HepG2 (cell line): ENCODE data around the gene DOCK10. TPM values are rescaled to one million over a fixed set of nuclear protein-coding genes. Genes with fewer than 3 reads are reported as not detected.

Experiments used
- ATAC-seq: fragments of 200-7000 bp; cut with Tn5 transposase; 3 replicates; pipeline ENCODE4 v1.9.1; 2020; ENCODE audit warnings: mild to moderate bottlenecking, moderate library complexity
- BruUV-seq: library from RNA; stranded (reverse); fragments of 400-500 nt; replicated peaks from 2 replicates; lab custom pipeline; 2021; lab: Mats Ljungman, UMichigan
- CTCF ChIA-PET: fragments of 300-600 bp; formaldehyde crosslinking; extraction: SDS; loops from one replicate; lab custom pipeline; 2021; ENCODE audit warnings: low total read pairs, inconsistent platforms, low intra/inter-chr PET ratio; lab: Yijun Ruan, JAX
- POLR2A ChIA-PET: fragments of 350-600 bp; sonication (Branson Sonifier 250); formaldehyde crosslinking; loops from one replicate; lab custom pipeline; 2020; ENCODE audit warnings: antibody characterized with exemption, inconsistent platforms; lab: Yijun Ruan, JAX
- DNase-seq: peaks from one replicate; pipeline ENCODE4 v3.0.0-alpha.2; 2015; ENCODE audit warnings: low spot score
- FAIRE-seq: peaks from 3 replicates; lab custom pipeline; 2011; peaks lifted over from hg19 to GRCh38; lab: Jason Lieb, UNC
- H2AFZ ChIP-seq: one replicate; pipeline ENCODE4 v1.6.1; 2011; ENCODE audit warnings: low read length, inconsistent platforms
- H3K27ac ChIP-seq: fragments of 300-600 bp; 3 replicates; pipeline ENCODE4 v1.8.0; 2011; ENCODE audit warnings: mixed run types, mild to moderate bottlenecking, mixed read lengths, low read length, inconsistent platforms; ENCODE audit not compliant: insufficient read depth; ENCODE audit errors: extremely low read length
- H3K27me3 ChIP-seq, 2 experiments: fragments of 200-600 bp in 1 of 2; 2 replicates in 1 of 2; 3 replicates in 1 of 2; pipeline versions ENCODE4 v1.6.0 to v1.8.0; 2011; ENCODE audit warnings: low read length in 2 of 2, mild to moderate bottlenecking in 2 of 2, moderate library complexity in 2 of 2, inconsistent platforms in 1 of 2; ENCODE audit not compliant: insufficient read depth in 2 of 2, control insufficient read depth in 1 of 2
- H3K36me3 ChIP-seq, 2 experiments: fragments of 200-600 bp in 1 of 2; replicated peaks in 1 of 2; 2 replicates in 1 of 2; 3 replicates in 1 of 2; pipeline versions ENCODE4 v1.5.1 to v1.8.0; 2011; ENCODE audit warnings: low read length in 2 of 2, inconsistent platforms in 1 of 2; ENCODE audit not compliant: insufficient read depth in 2 of 2, control insufficient read depth in 1 of 2
- H3K4me1 ChIP-seq: 2 replicates; pipeline ENCODE4 v1.5.1; 2012; ENCODE audit warnings: low read length, inconsistent platforms; ENCODE audit not compliant: insufficient read depth
- H3K4me2 ChIP-seq: 2 replicates; pipeline ENCODE4 v1.6.0; 2011; ENCODE audit warnings: low read depth, low read length, inconsistent platforms
- H3K4me3 ChIP-seq, 3 experiments: fragments of 200-600 bp in 1 of 3; sonication (generic), shearing (Covaris generic) in 1 of 3; replicated peaks in 1 of 3; 2 replicates each; pipeline ENCODE4 v1.5.1; 2011 to 2016; ENCODE audit warnings: low read length in 3 of 3, inconsistent platforms in 2 of 3, low read depth in 2 of 3, mild to moderate bottlenecking in 2 of 3, control low read depth in 1 of 3, mixed read lengths in 1 of 3; ENCODE audit not compliant: insufficient read depth in 1 of 3
- H3K79me2 ChIP-seq: one replicate; pipeline ENCODE4 v1.6.1; 2011; ENCODE audit warnings: low read length, inconsistent platforms; ENCODE audit not compliant: insufficient read depth
- H3K9ac ChIP-seq: 2 replicates; pipeline ENCODE4 v1.6.0; 2011; ENCODE audit warnings: mild to moderate bottlenecking, low read depth, low read length, inconsistent platforms; ENCODE audit not compliant: insufficient read depth
- H3K9me3 ChIP-seq: 2 replicates; pipeline ENCODE4 v1.5.1; 2012; ENCODE audit warnings: mild to moderate bottlenecking, low read length
- H4K20me1 ChIP-seq: 2 replicates; pipeline ENCODE4 v1.6.0; 2011; ENCODE audit warnings: inconsistent platforms, mild to moderate bottlenecking, low read length, moderate library complexity; ENCODE audit not compliant: insufficient read depth
- CAMTA2 ChIP-seq: sonication (generic); formaldehyde crosslinking; IDR thresholded peaks from 2 replicates; pipeline ENCODE4 v1.4.0; 2020; ENCODE audit warnings: mild to moderate bottlenecking, missing genetic modification reagents, borderline replicate concordance
- CEBPB ChIP-seq: IDR thresholded peaks from 2 replicates; pipeline ENCODE4 v1.6.1; 2011; ENCODE audit warnings: low read depth, low read length, improper control_type of control experiment, borderline replicate concordance
- FOXM1 ChIP-seq: sonication (generic); formaldehyde crosslinking; IDR thresholded peaks from 2 replicates; pipeline ENCODE4 v1.5.0; 2020; ENCODE audit warnings: missing genetic modification reagents
- GATAD1 ChIP-seq: IDR thresholded peaks from 2 replicates; pipeline ENCODE4 v1.6.1; 2016; ENCODE audit warnings: missing genetic modification reagents, missing compliant biosample characterization
- HOXD1 ChIP-seq: sonication (generic); formaldehyde crosslinking; IDR thresholded peaks from 2 replicates; pipeline ENCODE4 v1.5.0; 2020; ENCODE audit warnings: missing genetic modification reagents
- MED1 ChIP-seq: sonication (generic); formaldehyde crosslinking; IDR thresholded peaks from 2 replicates; pipeline ENCODE4 v1.4.0; 2020; ENCODE audit warnings: missing genetic modification reagents
- NR1H2 ChIP-seq: sonication (generic); formaldehyde crosslinking; IDR thresholded peaks from 2 replicates; pipeline ENCODE4 v1.8.1; 2022; ENCODE audit warnings: low read depth, missing genetic modification reagents, borderline replicate concordance
- RBAK ChIP-seq: sonication (generic); formaldehyde crosslinking; IDR thresholded peaks from 2 replicates; pipeline ENCODE4 v1.5.1; 2020; ENCODE audit warnings: mild to moderate bottlenecking, missing genetic modification reagents
- SNAPC4 ChIP-seq: sonication (generic); formaldehyde crosslinking; IDR thresholded peaks from 2 replicates; pipeline ENCODE4 v1.4.0; 2020; ENCODE audit warnings: mild to moderate bottlenecking, missing genetic modification reagents
- ZKSCAN8 ChIP-seq: IDR thresholded peaks from 2 replicates; pipeline ENCODE4 v1.6.1; 2016; ENCODE audit warnings: borderline replicate concordance, missing genetic modification reagents, missing compliant biosample characterization
- ZNF280D ChIP-seq: sonication (generic); formaldehyde crosslinking; IDR thresholded peaks from 2 replicates; pipeline ENCODE4 v1.5.1; 2020; ENCODE audit warnings: mild to moderate bottlenecking, missing genetic modification reagents
- ZNF468 ChIP-seq: sonication (generic); formaldehyde crosslinking; IDR thresholded peaks from 2 replicates; pipeline ENCODE4 v1.8.0; 2022; ENCODE audit warnings: mild to moderate bottlenecking, moderate library complexity, missing genetic modification reagents
- ZNF530 ChIP-seq: sonication (generic); formaldehyde crosslinking; IDR thresholded peaks from 2 replicates; pipeline ENCODE4 v1.5.0; 2020; ENCODE audit warnings: low read depth, mild to moderate bottlenecking, missing genetic modification reagents
- ZNF577 ChIP-seq: sonication (generic); formaldehyde crosslinking; IDR thresholded peaks from 2 replicates; pipeline ENCODE4 v1.4.0; 2020; ENCODE audit warnings: mild to moderate bottlenecking, low read depth, missing genetic modification reagents, borderline replicate concordance
- ZNF580 ChIP-seq: IDR thresholded peaks from 2 replicates; pipeline ENCODE4 v1.6.1; 2016; ENCODE audit warnings: low read depth, borderline replicate concordance
- ZNF768 ChIP-seq: sonication (generic); formaldehyde crosslinking; IDR thresholded peaks from 2 replicates; pipeline ENCODE4 v1.4.0; 2020; ENCODE audit warnings: missing genetic modification reagents
- WGBS: methylation state at CpG from one replicate; pipeline ENCODE4 v1.1.6; 2017; ENCODE audit warnings: low lambda C conversion rate; 5-methylcytosine and 5-hydroxymethylcytosine counted together
- in situ Hi-C: cut with HindIII; loops from 2 replicates; pipeline ENCODE4 v1.10.0; 2017; ENCODE audit warnings: low pct_unique_long_range_greater_than_20kb; ENCODE audit not compliant: extremely low pct_ligation_motif_present
- intact Hi-C: fragments of 100-400 bp; cut with micrococcal nuclease; formaldehyde crosslinking; loops from one replicate; pipeline ENCODE4 v1.10.0; 2022; ENCODE audit not compliant: unreplicated experiment
- polyA plus RNA-seq, 8 experiments: library from polyadenylated mRNA; depleted of rRNA in 3 of 8; stranded (reverse) in 7 of 8; unstranded in 1 of 8; fragments of >200 nt; fragmentation: Illumina TruSeq in 4 of 8; extraction: Trizol in 4 of 8; gene quantifications; 2 replicates each; pipeline versions ENCODE4 v1.2.1 to v1.2.3, GENCODE V29; 2011 to 2016; ENCODE audit warnings: low read depth in 4 of 8, missing spikeins in 1 of 8, mixed read lengths in 1 of 8; ENCODE audit not compliant: insufficient read depth in 1 of 8
- total RNA-seq, 5 experiments: library from RNA; depleted of rRNA; stranded (reverse); fragments of >200 nt; fragmentation: Illumina TruSeq; extraction: Trizol; gene quantifications; 2 replicates each; pipeline ENCODE4 v1.2.3, GENCODE V29; 2016; ENCODE audit warnings: low read depth in 1 of 5
- TF ChIP-seq, protein P1 (sequence below): sonication (generic); formaldehyde crosslinking; IDR thresholded peaks from 2 replicates; pipeline ENCODE4 v1.4.0; 2020; ENCODE audit warnings: missing genetic modification reagents

DOCK10 gene
- total and polyA plus RNA-seq, 2 of the 13 experiments (the other 11 are each of a cell fraction or from before 2014, with no cell fraction given), result not detected

DNA sequence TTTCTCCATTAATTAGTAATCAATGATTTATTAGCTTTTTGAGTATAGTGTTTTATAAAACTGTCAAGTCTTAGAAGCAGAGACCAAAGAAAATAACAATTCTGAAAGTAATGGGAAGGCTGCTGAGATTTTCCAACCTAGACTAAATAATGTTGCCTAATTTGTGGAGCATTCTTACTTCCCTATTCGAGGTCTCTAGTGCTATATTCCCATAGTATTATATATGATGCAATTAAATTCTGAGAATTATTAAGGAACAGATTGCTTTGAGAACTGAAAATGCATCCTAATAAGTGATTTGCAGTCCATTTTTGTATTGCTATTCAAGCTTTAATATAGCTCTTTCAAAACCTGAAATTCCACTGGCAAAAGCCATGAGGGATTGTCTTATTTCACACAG is 27.7 kb upstream of the DOCK10 start:
- no peak for FAIRE-seq
- intact Hi-C loops, result no loop called here
- no peaks in the 10 kb centered on the region for H4K20me1 ChIP-seq
- in situ Hi-C loops, result no loop called here
- no peaks in the 10 kb centered on the region for H3K79me2 ChIP-seq
- ATAC-seq, result no peak
- no peak overlapping the region for H3K9ac ChIP-seq
- H3K36me3 ChIP-seq, result no peaks in the 10 kb centered on the region; a peak in 1 of 5 replicates
- no peaks in the 10 kb centered on the region for H3K27me3 ChIP-seq
- H3K27ac ChIP-seq, result no peak overlapping the region
- H3K4me2 ChIP-seq, result no peak overlapping the region
- WGBS, result 0% methylated on average over 1 of the region's 1 CpG
- no TSS peak for BruUV-seq
- H2AFZ ChIP-seq, result no peak overlapping the region
- H3K4me3 ChIP-seq, result no peak overlapping the region
- POLR2A ChIA-PET, result no interaction called here
- CTCF ChIA-PET, result no interaction called here
- DNase-seq, result no peak
- peaks cover 39% of the 10 kb centered on the region for H3K9me3 ChIP-seq
- no peaks in the 10 kb centered on the region for H3K4me1 ChIP-seq
- TF ChIP-seq SNAPC4, result no peak
- no peak for TF ChIP-seq CAMTA2 (CRISPR knock-in tag)
- no peak for TF ChIP-seq GATAD1 (CRISPR knock-in tag)
- TF ChIP-seq FOXM1 (CRISPR knock-in tag), result no peak
- TF ChIP-seq ZKSCAN8 (CRISPR knock-in tag), result no peak
- TF ChIP-seq HOXD1 (CRISPR knock-in tag), result no peak
- no peak for TF ChIP-seq ZNF580
- no peak for TF ChIP-seq CEBPB
- TF ChIP-seq ZNF530 (CRISPR knock-in tag), result no peak
- TF ChIP-seq, protein P1, sequence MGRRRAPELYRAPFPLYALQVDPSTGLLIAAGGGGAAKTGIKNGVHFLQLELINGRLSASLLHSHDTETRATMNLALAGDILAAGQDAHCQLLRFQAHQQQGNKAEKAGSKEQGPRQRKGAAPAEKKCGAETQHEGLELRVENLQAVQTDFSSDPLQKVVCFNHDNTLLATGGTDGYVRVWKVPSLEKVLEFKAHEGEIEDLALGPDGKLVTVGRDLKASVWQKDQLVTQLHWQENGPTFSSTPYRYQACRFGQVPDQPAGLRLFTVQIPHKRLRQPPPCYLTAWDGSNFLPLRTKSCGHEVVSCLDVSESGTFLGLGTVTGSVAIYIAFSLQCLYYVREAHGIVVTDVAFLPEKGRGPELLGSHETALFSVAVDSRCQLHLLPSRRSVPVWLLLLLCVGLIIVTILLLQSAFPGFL (CRISPR knock-in tag), result no peak
- TF ChIP-seq RBAK (CRISPR knock-in tag), result no peak
- no peak for TF ChIP-seq ZNF280D (CRISPR knock-in tag)
- TF ChIP-seq ZNF768, result no peak
- TF ChIP-seq ZNF468 (CRISPR knock-in tag), result no peak
- TF ChIP-seq ZNF577, result no peak
- no peak for TF ChIP-seq NR1H2
- TF ChIP-seq MED1, result no peak
